ENCODE data around the gene VPS4B.

DNA sequence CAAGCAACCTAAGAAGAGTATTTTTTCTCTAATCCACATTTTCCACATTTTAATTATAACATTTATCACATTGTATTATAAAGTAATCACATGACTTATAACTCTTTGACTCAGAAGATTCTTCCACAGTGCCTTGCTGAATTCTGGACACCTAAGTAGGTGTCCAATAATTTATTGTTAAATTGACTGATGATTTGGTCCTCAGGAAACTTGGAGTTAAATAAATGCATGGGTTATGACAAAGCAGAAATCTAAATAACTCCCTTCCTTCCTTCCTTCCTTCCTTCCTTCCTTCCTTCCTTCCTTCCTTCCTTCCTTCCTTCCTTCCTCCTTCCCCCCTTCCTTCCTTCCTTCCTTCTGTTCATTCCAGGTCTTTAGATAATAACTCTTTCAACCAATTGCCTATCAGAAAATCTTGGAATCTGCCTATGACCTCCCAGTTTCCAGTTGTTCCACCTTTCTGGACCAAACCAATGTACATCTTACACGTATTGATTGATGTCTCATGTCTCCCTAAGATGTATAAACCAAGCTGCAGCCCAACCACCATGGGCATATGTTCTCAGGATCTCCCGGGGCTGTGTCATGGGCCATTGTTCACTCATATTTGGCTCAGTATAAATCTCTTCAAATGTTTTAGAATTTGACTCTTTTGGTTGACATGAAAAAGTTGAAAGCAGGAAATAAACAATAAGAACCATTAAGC is 44.8 kb downstream of the VPS4B start:
- no peak for TF ChIP-seq GATA2 (IDR thresholded peaks at IDR 0.05; ENCODE audit: low read depth, low read length)
- TF ChIP-seq GATA3 (IDR thresholded peaks at IDR 0.05; ENCODE audit: low read depth, low read length) = no peak
